H9 (cell line): ENCODE data around the gene TNFRSF19. TPM values are rescaled to one million over a fixed set of nuclear protein-coding genes. Genes with fewer than 3 reads are reported as not detected.

ENCODE experiments used
- DNase-seq: peaks from one replicate; pipeline ENCODE4 v3.0.0-alpha.2; 2017
- H2AFZ ChIP-seq: one replicate; pipeline ENCODE4 v1.6.1; 2013; ENCODE audit warnings: mild to moderate bottlenecking, low read length, control low read depth, moderate library complexity
- H2AK5ac ChIP-seq: 2 replicates; pipeline ENCODE4 v1.6.1; 2013; ENCODE audit warnings: low read length, control low read depth, mixed read lengths; ENCODE audit not compliant: insufficient read length
- H2BK120ac ChIP-seq: one replicate; pipeline ENCODE4 v1.6.1; 2013; ENCODE audit warnings: low read depth, mild to moderate bottlenecking, low read length, control low read depth, inconsistent platforms; ENCODE audit not compliant: poor library complexity, severe bottlenecking
- H2BK12ac ChIP-seq: 2 replicates; pipeline ENCODE4 v1.6.1; 2013; ENCODE audit warnings: low read length, control low read depth, mixed read lengths, low read depth; ENCODE audit not compliant: insufficient read length
- H2BK15ac ChIP-seq: 2 replicates; pipeline ENCODE4 v1.6.1; 2013; ENCODE audit warnings: low read depth, low read length, control low read depth
- H2BK20ac ChIP-seq: one replicate; pipeline ENCODE4 v1.6.1; 2013; ENCODE audit warnings: low read depth, mild to moderate bottlenecking, low read length, control low read depth, inconsistent platforms; ENCODE audit not compliant: poor library complexity, severe bottlenecking
- H2BK5ac ChIP-seq: 2 replicates; pipeline ENCODE4 v1.6.1; 2013; ENCODE audit warnings: low read length, control low read depth, mixed read lengths; ENCODE audit not compliant: insufficient read length
- H3K14ac ChIP-seq: 2 replicates; pipeline ENCODE4 v1.6.1; 2013; ENCODE audit warnings: low read length, control low read depth; ENCODE audit not compliant: insufficient read depth
- H3K18ac ChIP-seq: 2 replicates; pipeline ENCODE4 v1.6.1; 2013; ENCODE audit warnings: low read depth, mild to moderate bottlenecking, mixed read lengths, low read length, control low read depth; ENCODE audit not compliant: insufficient read length
- H3K23ac ChIP-seq: 2 replicates; pipeline ENCODE4 v1.6.1; 2013; ENCODE audit warnings: low read length, control low read depth, mixed read lengths, low read depth; ENCODE audit not compliant: insufficient read length
- H3K23me2 ChIP-seq: 2 replicates; pipeline ENCODE4 v1.6.1; 2013; ENCODE audit warnings: low read depth, mild to moderate bottlenecking, mixed read lengths, low read length, control low read depth; ENCODE audit not compliant: insufficient read length, poor library complexity, severe bottlenecking
- H3K27ac ChIP-seq: 2 replicates; pipeline ENCODE4 v1.5.1; 2013; ENCODE audit warnings: low read length, control low read depth, mixed read lengths, low read depth; ENCODE audit not compliant: insufficient read length
- H3K27me3 ChIP-seq: 2 replicates; pipeline ENCODE4 v1.6.1; 2013; ENCODE audit warnings: low read length, control low read depth, inconsistent platforms; ENCODE audit not compliant: insufficient read depth
- H3K4ac ChIP-seq: 2 replicates; pipeline ENCODE4 v1.6.1; 2013; ENCODE audit warnings: low read depth, mild to moderate bottlenecking, control low read depth, inconsistent platforms, low read length, moderate library complexity
- H3K4me1 ChIP-seq: 2 replicates; pipeline ENCODE4 v1.6.1; 2013; ENCODE audit warnings: low read length, control low read depth, inconsistent platforms; ENCODE audit not compliant: insufficient read depth
- H3K4me2 ChIP-seq: 2 replicates; pipeline ENCODE4 v1.6.1; 2013; ENCODE audit warnings: low read length, control low read depth, mixed read lengths; ENCODE audit not compliant: insufficient read length, insufficient read depth
- H3K56ac ChIP-seq: 2 replicates; pipeline ENCODE4 v1.6.1; 2013; ENCODE audit warnings: low read depth, mild to moderate bottlenecking, mixed read lengths, low read length, control low read depth; ENCODE audit not compliant: insufficient read length
- H3K79me1 ChIP-seq: 2 replicates; pipeline ENCODE4 v1.6.1; 2013; ENCODE audit warnings: low read depth, mild to moderate bottlenecking, moderate library complexity, low read length, control low read depth, inconsistent platforms; ENCODE audit not compliant: insufficient read depth, poor library complexity, severe bottlenecking
- H3K79me2 ChIP-seq: 2 replicates; pipeline ENCODE4 v1.6.1; 2013; ENCODE audit warnings: low read length, control low read depth, inconsistent platforms; ENCODE audit not compliant: insufficient read depth
- H3K9ac ChIP-seq: 2 replicates; pipeline ENCODE4 v1.6.1; 2013; ENCODE audit warnings: low read length, control low read depth, mixed read lengths; ENCODE audit not compliant: insufficient read length; ENCODE audit errors: extremely low read depth
- H3K9me3 ChIP-seq: one replicate; pipeline ENCODE4 v1.6.1; 2013; ENCODE audit warnings: low read depth, low read length, inconsistent platforms; ENCODE audit not compliant: control insufficient read depth
- H3T11ph ChIP-seq: one replicate; pipeline ENCODE4 v1.6.1; 2013; ENCODE audit warnings: mild to moderate bottlenecking, low read length, control low read depth, inconsistent platforms
- H4K20me1 ChIP-seq: one replicate; pipeline ENCODE4 v1.6.1; 2013; ENCODE audit not compliant: control insufficient read depth, insufficient read length, insufficient read depth
- H4K5ac ChIP-seq: 2 replicates; pipeline ENCODE4 v1.6.1; 2013; ENCODE audit warnings: low read depth, mild to moderate bottlenecking, mixed read lengths, low read length, control low read depth; ENCODE audit not compliant: insufficient read length
- H4K8ac ChIP-seq: replicated peaks from 2 replicates; pipeline ENCODE4 v1.6.1; 2013; ENCODE audit warnings: low read length, control low read depth, mixed read lengths, low read depth; ENCODE audit not compliant: insufficient read length
- H4K91ac ChIP-seq: 2 replicates; pipeline ENCODE4 v1.6.1; 2013; ENCODE audit warnings: low read depth, mild to moderate bottlenecking, moderate library complexity, mixed read lengths, low read length, control low read depth; ENCODE audit not compliant: insufficient read length
- H3K27ac Mint-ChIP-seq, 3 experiments: 2 replicates in 2 of 3; 3 replicates in 1 of 3; pipeline ENCODE4 v1.8.0; 2020 to 2021; ENCODE audit warnings: mixed read lengths in 3 of 3, mild to moderate bottlenecking in 1 of 3, moderate library complexity in 1 of 3
- H3K27me3 Mint-ChIP-seq: 2 replicates; pipeline ENCODE4 v1.8.0; 2021; ENCODE audit warnings: low read depth, mild to moderate bottlenecking, moderate library complexity, mixed read lengths
- H3K36me3 Mint-ChIP-seq, 3 experiments: 2 replicates in 2 of 3; 3 replicates in 1 of 3; pipeline ENCODE4 v1.8.0; 2020 to 2021; ENCODE audit warnings: low read depth in 3 of 3, mixed read lengths in 3 of 3; ENCODE audit not compliant: insufficient read depth in 1 of 3
- H3K4me1 Mint-ChIP-seq, 2 experiments: 2 replicates each; pipeline ENCODE4 v1.8.0; 2020; ENCODE audit warnings: mixed read lengths in 2 of 2
- H3K4me3 Mint-ChIP-seq, 2 experiments: 2 replicates in 1 of 2; 3 replicates in 1 of 2; pipeline ENCODE4 v1.8.0; 2020 to 2021; ENCODE audit warnings: mild to moderate bottlenecking in 2 of 2, mixed read lengths in 2 of 2, moderate library complexity in 1 of 2
- H3K9me3 Mint-ChIP-seq, 2 experiments: 2 replicates in 1 of 2; 3 replicates in 1 of 2; pipeline ENCODE4 v1.8.0; 2020; ENCODE audit warnings: mild to moderate bottlenecking in 2 of 2, mixed read lengths in 2 of 2, moderate library complexity in 1 of 2
- CTCF ChIP-seq: fragments of 200-600 bp; sonication (generic); conservative IDR thresholded peaks from 3 replicates; pipeline ENCODE4 v1.8.0; 2021; ENCODE audit warnings: antibody characterized with exemption, mild to moderate bottlenecking
- WGBS: extraction: QIAGEN DNeasy Blood & Tissue Kit; methylation state at CpG from one replicate; pipeline ENCODE4 v1.1.7; 2013; ENCODE audit warnings: missing lambda C conversion rate, low lambda C conversion rate, mixed read lengths; ENCODE audit not compliant: insufficient read length; ENCODE audit errors: extremely low coverage; 5-methylcytosine and 5-hydroxymethylcytosine counted together
- total RNA-seq: library from RNA; stranded (reverse); gene quantifications from 2 replicates; pipeline ENCODE4 v1.2.1, GENCODE V29; 2021

Gene TNFRSF19
- total RNA-seq, 1 experiment from 2014 or later, result 2.7 TPM

- Histone ChIP-seq H3K4ac (no peak overlapping the region), H3K9me3 (no peaks in the 10 kb centered on the region), H2BK5ac (no peak overlapping the region), H2BK120ac (no peak overlapping the region), H3T11ph (no peak overlapping the region), H3K23me2 (no peaks in the 10 kb centered on the region), H3K27ac (no peak overlapping the region), H2AK5ac (no peak overlapping the region), H4K5ac (no peak overlapping the region), H2BK12ac (no peak overlapping the region), H3K23ac (no peak overlapping the region), H3K9ac (no peak overlapping the region), H3K56ac (no peak overlapping the region), H4K8ac (no peak overlapping the region), H3K27me3 (no peaks in the 10 kb centered on the region), H3K14ac (no peak overlapping the region), H4K20me1 (no peaks in the 10 kb centered on the region), H3K79me1 (no peaks in the 10 kb centered on the region), H3K79me2 (no peaks in the 10 kb centered on the region), H2BK20ac (no peak overlapping the region), H3K18ac (no peak overlapping the region), H3K4me1 (no peaks in the 10 kb centered on the region), H4K91ac (no peak overlapping the region), H3K4me2 (no peak overlapping the region), H2AFZ (no peak overlapping the region), H2BK15ac (no peak overlapping the region)
- peaks cover 14 to 15% of the 10 kb centered on the region in 2 experiments for H3K4me1 Mint-ChIP-seq
- H3K4me3 Mint-ChIP-seq, result no peak overlapping the region
- no CpG with 5 or more reads among the region's 1 CpG for WGBS
- peaks cover 2% of the 10 kb centered on the region; the same call in 1 of the 2 replicates for H3K27me3 Mint-ChIP-seq
- peaks cover 6 to 29% (median 10%) of the 10 kb centered on the region in 3 experiments; a peak in 5 of 7 replicates for H3K36me3 Mint-ChIP-seq
- no peak overlapping the region for H3K27ac Mint-ChIP-seq
- H3K9me3 Mint-ChIP-seq, result peaks cover 20 to 26% of the 10 kb centered on the region in 2 experiments
- TF ChIP-seq CTCF, result no peak
- DNase-seq, result no peak
Observed at GRCh38 chr13:23709536-23709935, 139.3 kb downstream of the TNFRSF19 start.
